ENCODE results near the gene WWOX.

- TF ChIP-seq CTCF (conservative IDR thresholded peaks at IDR 0.05 in 1 of 2, IDR thresholded peaks at IDR 0.05 in 1 of 2; ENCODE audit: extremely low read depth in 1 of 2, insufficient read depth in 1 of 2, low read depth in 1 of 2, low read length in 2 of 2), result no peak
- no peak for TF ChIP-seq EZH2 (IDR thresholded peaks at IDR 0.05; ENCODE audit: borderline replicate concordance, low read length)
These were observed 830.4 kb downstream of the WWOX start for GRCh38 chr16:78929841-78930240.

All from mammary epithelial cell (primary cell).